HG03064 (cell line): ENCODE measurements around the gene VANGL2.
A peak's percentile ranks its signal among the peaks of the same experiment; 100 is the strongest.
"Not testable (repeated sequence)": the region's sequence is repeated elsewhere in the genome, so short reads cannot be mapped to it uniquely, and the experiment has no call there.

Experiments used
- ATAC-seq: cut with Tn5 transposase; IDR thresholded peaks from one replicate; pipeline ENCODE4 v1.9.1; 2021; ENCODE audit warnings: low read depth; ENCODE audit not compliant: unreplicated experiment

Gene VANGL2

GRCh38 chr1:160369087-160369486 is 31.3 kb upstream of the VANGL2 start:
- ATAC-seq = no peak

GRCh38 chr1:160370561-160371345 is 29.6 kb upstream of the VANGL2 start:
- no peak for ATAC-seq

GRCh38 chr1:160371346-160371631 is 29.1 kb upstream of the VANGL2 start:
- no peak for ATAC-seq

- ATAC-seq = no peak
Measured at GRCh38 chr1:160371756-160372155, 28.6 kb upstream of the VANGL2 start.

DNA sequence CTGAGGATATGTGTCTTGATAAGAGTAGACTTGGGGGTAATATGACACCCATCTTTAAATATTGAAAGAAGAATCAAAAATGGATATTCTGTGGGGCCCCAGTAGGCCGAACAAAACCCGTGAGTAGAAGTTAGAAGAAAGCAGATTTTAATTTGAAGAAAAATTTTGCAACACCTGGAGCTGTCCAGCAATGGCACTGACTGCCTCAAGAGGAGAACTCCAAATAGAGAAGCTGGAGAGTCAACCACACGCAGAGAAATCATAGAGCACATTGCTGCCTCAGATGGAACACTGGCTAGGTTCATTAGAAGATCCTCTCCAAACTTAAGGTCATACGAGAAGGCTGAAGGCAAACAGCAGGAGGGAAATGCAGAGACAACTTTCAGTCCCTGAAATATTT is 26.7 kb upstream of the VANGL2 start:
- ATAC-seq = no peak

GRCh38 chr1:160374306-160375110 is 25.9 kb upstream of the VANGL2 start:
- no peak for ATAC-seq

DNA sequence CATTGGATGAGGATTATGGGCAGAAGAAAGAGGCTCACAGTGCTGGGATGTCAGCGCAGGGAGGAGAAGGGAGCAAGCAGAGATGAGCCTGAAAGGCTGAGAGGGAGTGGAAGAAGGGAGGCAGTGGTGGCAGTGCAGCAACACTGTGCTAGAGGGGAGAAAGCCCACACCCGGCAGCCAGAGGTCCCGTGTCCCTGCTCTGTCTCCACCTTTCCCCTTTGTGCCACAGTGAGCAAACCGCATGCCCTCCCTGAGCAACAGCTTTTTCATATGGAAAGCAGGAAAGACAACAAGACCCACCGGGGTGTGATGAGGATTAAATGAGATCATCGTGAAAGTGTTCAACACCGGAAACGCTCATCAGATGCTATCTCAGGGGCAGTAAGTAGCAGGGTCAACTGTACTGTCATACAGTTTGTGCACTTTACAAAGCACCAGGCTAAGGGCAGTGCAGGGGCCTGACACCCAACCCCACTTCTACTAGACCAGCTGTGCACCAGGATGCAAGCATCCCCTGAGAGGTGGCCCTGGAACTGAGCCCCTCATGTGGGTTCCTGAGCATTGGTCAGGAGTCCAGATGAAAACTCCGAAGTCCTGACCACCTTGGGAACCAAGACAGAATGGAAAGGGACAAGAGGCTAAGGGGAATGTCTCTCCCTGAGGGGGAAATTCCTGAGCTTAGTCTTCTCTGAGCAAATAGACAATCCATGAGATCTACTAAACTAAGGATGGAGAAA is 24.4 kb upstream of the VANGL2 start:
- no peak for ATAC-seq

DNA sequence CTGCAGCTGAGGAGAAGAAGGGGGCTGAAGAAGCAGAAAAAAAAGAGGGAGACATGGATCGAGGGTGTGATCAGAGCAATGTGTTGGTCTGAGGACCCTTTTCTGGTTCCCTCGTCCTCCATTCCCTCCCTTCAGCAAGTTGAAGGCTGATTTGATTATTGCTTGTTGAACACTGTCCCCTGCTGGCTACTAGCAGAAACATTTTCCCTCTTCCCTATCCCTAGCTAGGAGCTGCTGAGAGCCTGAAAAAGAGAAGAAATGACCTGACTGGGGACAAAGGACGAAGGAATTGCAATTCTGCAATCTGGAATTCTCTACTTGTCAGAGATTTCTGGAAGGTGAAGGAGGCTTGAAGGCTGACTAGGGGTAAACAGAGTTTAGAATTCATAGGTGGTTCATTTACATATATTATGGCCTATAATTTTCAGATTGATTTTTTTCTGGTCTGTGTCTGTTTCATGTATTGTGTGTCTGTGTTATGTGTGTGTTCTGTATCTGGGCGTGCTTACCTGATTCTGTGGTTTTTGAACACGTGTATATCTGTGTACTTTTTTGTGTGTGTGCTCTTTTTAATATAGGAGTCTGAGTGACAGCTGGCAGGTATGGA is 23.7 kb upstream of the VANGL2 start:
- ATAC-seq = peak; percentile 61

GRCh38 chr1:160377585-160378206 is 22.7 kb upstream of the VANGL2 start:
- no peak for ATAC-seq

GRCh38 chr1:160384812-160385211 is 15.6 kb upstream of the VANGL2 start:
- ATAC-seq = not testable (repeated sequence)

- ATAC-seq = not testable (repeated sequence)
Measured at GRCh38 chr1:160388406-160388805, 12.0 kb upstream of the VANGL2 start.

DNA sequence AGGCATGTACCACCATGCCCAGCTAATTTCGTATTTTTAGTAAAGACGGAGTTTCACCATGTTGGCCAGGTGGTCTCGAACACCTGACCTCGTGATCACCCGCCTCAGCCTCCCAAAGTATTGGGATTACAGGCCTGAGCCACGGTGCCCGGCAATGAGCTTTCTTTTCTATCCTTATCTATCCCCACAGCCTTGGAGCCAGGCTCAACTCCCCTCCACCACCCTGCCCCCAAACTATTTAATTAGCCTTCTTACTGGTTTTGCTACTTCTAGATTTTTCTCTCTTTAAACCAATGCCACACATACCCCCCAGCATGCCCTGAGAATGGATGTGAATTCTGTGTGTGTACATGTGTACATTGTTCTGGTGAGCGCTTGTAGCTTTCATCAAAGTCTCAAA is 5.7 kb upstream of the VANGL2 start:
- no peak for ATAC-seq

GRCh38 chr1:160397651-160398050 is 2.7 kb upstream of the VANGL2 start:
- ATAC-seq = no peak

DNA sequence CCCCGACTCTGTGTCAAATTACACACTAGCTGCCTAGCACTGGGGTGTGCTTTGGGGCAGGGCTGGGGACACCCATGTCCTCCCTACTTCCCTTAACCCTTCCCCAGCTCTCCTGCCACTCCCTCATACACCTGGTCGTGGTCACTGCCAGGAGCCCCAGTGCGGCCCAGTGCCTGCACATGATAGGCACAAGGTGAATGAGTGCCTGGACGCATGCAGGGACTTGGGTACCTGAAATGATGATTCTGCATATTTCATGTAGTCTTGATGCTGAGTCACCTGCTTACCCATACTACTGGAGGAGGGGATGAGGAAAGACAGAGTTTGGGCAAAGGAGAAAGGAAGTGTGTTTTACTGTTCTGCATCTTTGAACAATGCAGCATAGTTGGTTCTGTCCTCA is 1.5 kb upstream of the VANGL2 start:
- no peak for ATAC-seq

GRCh38 chr1:160399544-160400222 is 681 bp upstream of the VANGL2 start:
- ATAC-seq = no peak

DNA sequence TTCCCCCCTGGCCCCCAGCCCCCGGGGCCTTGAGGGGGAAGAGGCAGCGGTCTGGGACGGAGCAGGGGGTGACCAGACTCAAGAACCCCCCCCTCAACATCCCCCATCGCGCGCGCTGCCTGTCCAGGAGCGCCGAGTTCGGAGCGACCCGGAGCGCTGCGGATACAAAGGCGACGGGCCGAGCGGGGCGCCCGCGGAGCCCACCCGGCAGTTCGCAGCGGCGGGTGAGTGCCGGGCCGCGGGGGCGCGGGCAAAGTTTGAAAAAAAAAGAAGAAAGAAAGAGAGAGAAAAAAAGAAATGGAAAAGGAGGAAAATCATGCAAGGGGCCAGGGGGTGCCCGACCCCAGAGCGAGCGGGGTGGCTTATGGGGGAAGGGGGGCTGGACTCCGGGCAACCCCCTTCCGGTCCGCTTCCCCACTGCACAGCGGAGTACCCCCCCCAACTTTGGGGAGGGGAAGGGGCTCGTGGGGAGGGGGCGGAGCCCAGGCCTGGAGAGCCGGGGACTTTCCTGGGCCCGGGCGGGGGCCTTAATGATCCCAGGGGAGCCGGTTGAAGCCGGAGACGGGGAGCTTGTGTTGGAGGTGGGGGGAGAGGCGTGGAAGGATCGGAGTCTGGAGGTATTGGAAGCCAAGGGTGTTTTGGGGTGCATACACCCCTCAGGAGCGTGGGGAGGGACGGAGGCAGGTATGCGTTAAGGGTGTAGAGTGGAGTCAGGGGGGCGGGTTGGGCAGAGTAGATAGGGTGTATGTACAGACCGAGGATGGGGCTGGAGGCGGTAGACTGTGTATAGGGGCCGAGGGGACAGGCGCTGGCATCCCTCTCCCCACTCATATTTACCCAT is 502 bp downstream of the VANGL2 start:
- ATAC-seq = no peak

GRCh38 chr1:160401487-160401805 is 1.1 kb downstream of the VANGL2 start:
- no peak for ATAC-seq

DNA sequence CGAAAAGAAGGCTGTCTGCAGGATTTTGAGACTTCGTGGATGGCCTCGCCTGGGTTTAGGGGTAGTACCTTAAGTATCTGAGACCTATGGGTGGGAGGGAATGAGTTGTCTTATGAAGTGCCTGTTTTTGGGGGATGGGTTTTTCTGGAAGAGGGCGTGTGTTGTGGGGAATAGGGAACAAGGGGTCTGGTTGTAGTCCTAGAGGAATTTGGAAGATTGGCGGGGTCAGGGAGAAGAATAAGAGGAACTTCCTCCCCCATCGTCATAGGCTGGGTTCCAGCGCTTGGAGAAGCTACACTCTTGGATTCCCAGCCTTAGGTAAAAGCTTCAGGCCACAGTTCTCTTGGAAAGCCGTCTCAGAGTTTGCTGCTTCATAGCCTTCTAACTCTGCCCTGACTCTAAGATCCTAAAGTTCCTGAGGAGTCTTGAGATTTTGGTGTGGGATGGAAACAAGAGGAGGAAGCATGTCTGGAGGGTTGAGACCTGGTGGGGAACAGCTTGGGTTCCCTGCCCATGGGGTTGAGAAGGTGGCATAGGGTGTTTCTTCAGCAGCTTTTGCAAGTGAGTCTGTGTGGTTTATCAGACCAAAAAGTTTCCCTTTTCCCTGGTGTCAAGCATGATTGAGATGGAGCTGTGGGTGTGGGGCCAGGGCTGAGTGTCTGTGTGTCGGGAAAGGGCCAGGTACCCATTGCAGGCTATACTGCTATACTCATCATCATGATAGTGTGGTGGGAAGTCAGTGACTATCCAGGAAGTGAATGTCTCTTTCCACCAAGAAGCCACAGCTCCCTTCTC is 1.8 kb downstream of the VANGL2 start:
- no peak for ATAC-seq

- no peak for ATAC-seq
Measured at GRCh38 chr1:160403244-160403643, 2.9 kb downstream of the VANGL2 start.
